ENCODE results near the gene FOXP1.

FOXP1 gene

GRCh38 chr3:71589132-71589531 is 5.6 kb upstream of the FOXP1 start:
- Histone ChIP-seq H3K4me1 (ENCODE audit: control insufficient read depth, insufficient read depth, low read length, unreplicated experiment) (peaks cover 15% of the 10 kb centered on the region), H3K36me3 (ENCODE audit: insufficient read depth, low read length) (no peaks in the 10 kb centered on the region), H3K4me3 (ENCODE audit: low read depth, low read length) (no peak overlapping the region), H3K27me3 (ENCODE audit: insufficient read depth, low read length) (no peaks in the 10 kb centered on the region), H2AFZ (ENCODE audit: low read length, unreplicated experiment) (no peak overlapping the region), H3K79me2 (ENCODE audit: control insufficient read depth, insufficient read depth, low read length, unreplicated experiment) (no peaks in the 10 kb centered on the region), H3K27ac (ENCODE audit: low read depth, low read length) (no peak overlapping the region)

- Histone ChIP-seq H3K4me1 (ENCODE audit: control insufficient read depth, insufficient read depth, low read length, unreplicated experiment) (peaks cover 15% of the 10 kb centered on the region), H3K4me3 (ENCODE audit: low read depth, low read length) (no peak overlapping the region), H2AFZ (ENCODE audit: low read length, unreplicated experiment) (no peak overlapping the region), H3K79me2 (ENCODE audit: control insufficient read depth, insufficient read depth, low read length, unreplicated experiment) (no peaks in the 10 kb centered on the region), H3K36me3 (ENCODE audit: insufficient read depth, low read length) (no peaks in the 10 kb centered on the region), H3K27ac (ENCODE audit: low read depth, low read length) (no peak overlapping the region), H3K27me3 (ENCODE audit: insufficient read depth, low read length) (no peaks in the 10 kb centered on the region)
Measured at GRCh38 chr3:71587958-71588357, 4.4 kb upstream of the FOXP1 start.

GRCh38 chr3:71586810-71587242 is 3.3 kb upstream of the FOXP1 start:
- H3K27ac ChIP-seq (ENCODE audit: low read depth, low read length) = no peak overlapping the region
- no peaks in the 10 kb centered on the region for H3K27me3 ChIP-seq (ENCODE audit: insufficient read depth, low read length)
- H3K4me3 ChIP-seq (ENCODE audit: low read depth, low read length) = no peak overlapping the region
- peaks cover 15% of the 10 kb centered on the region for H3K4me1 ChIP-seq (ENCODE audit: control insufficient read depth, insufficient read depth, low read length, unreplicated experiment)
- H3K79me2 ChIP-seq (ENCODE audit: control insufficient read depth, insufficient read depth, low read length, unreplicated experiment) = peaks cover 9% of the 10 kb centered on the region
- H3K36me3 ChIP-seq (ENCODE audit: insufficient read depth, low read length) = no peaks in the 10 kb centered on the region
- H2AFZ ChIP-seq (ENCODE audit: low read length, unreplicated experiment) = no peak overlapping the region

- Histone ChIP-seq H3K27ac (ENCODE audit: low read depth, low read length) (peak overlapping the region; percentile 73), H3K27me3 (ENCODE audit: insufficient read depth, low read length) (no peaks in the 10 kb centered on the region), H3K79me2 (ENCODE audit: control insufficient read depth, insufficient read depth, low read length, unreplicated experiment) (peaks cover 16% of the 10 kb centered on the region), H3K4me1 (ENCODE audit: control insufficient read depth, insufficient read depth, low read length, unreplicated experiment) (peaks cover 15% of the 10 kb centered on the region), H3K36me3 (ENCODE audit: insufficient read depth, low read length) (no peaks in the 10 kb centered on the region), H3K4me3 (ENCODE audit: low read depth, low read length) (peak overlapping the region; percentile 55), H2AFZ (ENCODE audit: low read length, unreplicated experiment) (no peak overlapping the region)
Measured at GRCh38 chr3:71585887-71586809, 2.6 kb upstream of the FOXP1 start.

- Histone ChIP-seq H3K4me1 (ENCODE audit: control insufficient read depth, insufficient read depth, low read length, unreplicated experiment) (peaks cover 20% of the 10 kb centered on the region), H2AFZ (ENCODE audit: low read length, unreplicated experiment) (peak overlapping the region; percentile 76), H3K36me3 (ENCODE audit: insufficient read depth, low read length) (no peaks in the 10 kb centered on the region), H3K79me2 (ENCODE audit: control insufficient read depth, insufficient read depth, low read length, unreplicated experiment) (peaks cover 26% of the 10 kb centered on the region), H3K4me3 (ENCODE audit: low read depth, low read length) (peak overlapping the region; percentile 88), H3K27me3 (ENCODE audit: insufficient read depth, low read length) (no peaks in the 10 kb centered on the region), H3K27ac (ENCODE audit: low read depth, low read length) (peak overlapping the region; percentile 73)
Measured at GRCh38 chr3:71585131-71585530, 1.6 kb upstream of the FOXP1 start.

- peak overlapping the region; percentile 76 for H2AFZ ChIP-seq (ENCODE audit: low read length, unreplicated experiment)
- H3K27ac ChIP-seq (ENCODE audit: low read depth, low read length) = peak overlapping the region; percentile 73
- H3K4me3 ChIP-seq (ENCODE audit: low read depth, low read length) = peak overlapping the region; percentile 88
- H3K27me3 ChIP-seq (ENCODE audit: insufficient read depth, low read length) = no peaks in the 10 kb centered on the region
- H3K36me3 ChIP-seq (ENCODE audit: insufficient read depth, low read length) = no peaks in the 10 kb centered on the region
- peaks cover 21% of the 10 kb centered on the region for H3K4me1 ChIP-seq (ENCODE audit: control insufficient read depth, insufficient read depth, low read length, unreplicated experiment)
- H3K79me2 ChIP-seq (ENCODE audit: control insufficient read depth, insufficient read depth, low read length, unreplicated experiment) = peaks cover 31% of the 10 kb centered on the region
Measured at GRCh38 chr3:71584394-71585011, 975 bp upstream of the FOXP1 start.

GRCh38 chr3:71582612-71583565 is 639 bp downstream of the FOXP1 start:
- Histone ChIP-seq H3K4me1 (ENCODE audit: control insufficient read depth, insufficient read depth, low read length, unreplicated experiment) (peaks cover 35% of the 10 kb centered on the region), H3K4me3 (ENCODE audit: low read depth, low read length) (peak overlapping the region; percentile 88), H3K27ac (ENCODE audit: low read depth, low read length) (peak overlapping the region; percentile 76), H3K36me3 (ENCODE audit: insufficient read depth, low read length) (no peaks in the 10 kb centered on the region), H3K79me2 (ENCODE audit: control insufficient read depth, insufficient read depth, low read length, unreplicated experiment) (peaks cover 40% of the 10 kb centered on the region), H3K27me3 (ENCODE audit: insufficient read depth, low read length) (no peaks in the 10 kb centered on the region), H2AFZ (ENCODE audit: low read length, unreplicated experiment) (peak overlapping the region; percentile 82)

- Histone ChIP-seq H3K36me3 (ENCODE audit: insufficient read depth, low read length) (no peaks in the 10 kb centered on the region), H3K79me2 (ENCODE audit: control insufficient read depth, insufficient read depth, low read length, unreplicated experiment) (peaks cover 45% of the 10 kb centered on the region), H2AFZ (ENCODE audit: low read length, unreplicated experiment) (peak overlapping the region; percentile 82), H3K27ac (ENCODE audit: low read depth, low read length) (peak overlapping the region; percentile 76; the same call in 1 of the 2 replicates), H3K4me3 (ENCODE audit: low read depth, low read length) (peak overlapping the region; percentile 88), H3K27me3 (ENCODE audit: insufficient read depth, low read length) (no peaks in the 10 kb centered on the region), H3K4me1 (ENCODE audit: control insufficient read depth, insufficient read depth, low read length, unreplicated experiment) (peaks cover 35% of the 10 kb centered on the region)
Measured at GRCh38 chr3:71582036-71582611, 1.4 kb downstream of the FOXP1 start.

GRCh38 chr3:71581457-71582035 is 2.0 kb downstream of the FOXP1 start:
- peak overlapping the region; percentile 9; the same call in 1 of the 2 replicates for H3K27ac ChIP-seq (ENCODE audit: low read depth, low read length)
- H3K27me3 ChIP-seq (ENCODE audit: insufficient read depth, low read length) = no peaks in the 10 kb centered on the region
- peaks cover 35% of the 10 kb centered on the region for H3K4me1 ChIP-seq (ENCODE audit: control insufficient read depth, insufficient read depth, low read length, unreplicated experiment)
- no peaks in the 10 kb centered on the region for H3K36me3 ChIP-seq (ENCODE audit: insufficient read depth, low read length)
- H3K79me2 ChIP-seq (ENCODE audit: control insufficient read depth, insufficient read depth, low read length, unreplicated experiment) = peaks cover 49% of the 10 kb centered on the region
- peak overlapping the region; percentile 82 for H2AFZ ChIP-seq (ENCODE audit: low read length, unreplicated experiment)
- H3K4me3 ChIP-seq (ENCODE audit: low read depth, low read length) = peak overlapping the region; percentile 88
